Measurements from ENCODE around the gene PAPOLB.

Gene PAPOLB

GRCh38 chr7:4878336-4879335 lies 16.8 kb upstream of the PAPOLB start:
- no peak for DNase-seq (ENCODE audit: low read depth in 2 of 2)

DNA sequence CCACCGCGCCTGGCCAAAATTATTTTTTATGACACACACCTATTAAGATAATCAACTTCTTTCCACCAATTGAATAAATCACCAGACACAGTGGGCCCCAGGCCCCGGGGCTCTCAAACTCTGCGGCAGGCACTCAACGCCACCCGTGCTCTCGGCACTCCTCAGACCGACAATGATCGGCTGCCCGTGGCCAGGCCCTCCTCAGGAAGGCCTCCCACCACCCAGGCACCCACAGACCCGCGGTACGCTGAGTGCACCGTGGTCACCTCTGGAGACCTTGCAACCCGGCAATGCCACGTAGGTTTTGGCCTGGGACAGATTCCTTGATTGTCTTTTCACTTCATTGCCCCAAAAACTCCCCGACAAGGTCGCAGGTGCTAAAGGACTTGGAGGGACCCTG lies 14.8 kb upstream of the PAPOLB start:
- no peak for DNase-seq (ENCODE audit: low read depth in 2 of 2)

GRCh38 chr7:4875391-4875790 lies 13.6 kb upstream of the PAPOLB start:
- no peak for DNase-seq (ENCODE audit: low read depth in 2 of 2)

- no peak for DNase-seq (ENCODE audit: low read depth in 2 of 2)
Observed at GRCh38 chr7:4873071-4873944, 11.5 kb upstream of the PAPOLB start.

DNA sequence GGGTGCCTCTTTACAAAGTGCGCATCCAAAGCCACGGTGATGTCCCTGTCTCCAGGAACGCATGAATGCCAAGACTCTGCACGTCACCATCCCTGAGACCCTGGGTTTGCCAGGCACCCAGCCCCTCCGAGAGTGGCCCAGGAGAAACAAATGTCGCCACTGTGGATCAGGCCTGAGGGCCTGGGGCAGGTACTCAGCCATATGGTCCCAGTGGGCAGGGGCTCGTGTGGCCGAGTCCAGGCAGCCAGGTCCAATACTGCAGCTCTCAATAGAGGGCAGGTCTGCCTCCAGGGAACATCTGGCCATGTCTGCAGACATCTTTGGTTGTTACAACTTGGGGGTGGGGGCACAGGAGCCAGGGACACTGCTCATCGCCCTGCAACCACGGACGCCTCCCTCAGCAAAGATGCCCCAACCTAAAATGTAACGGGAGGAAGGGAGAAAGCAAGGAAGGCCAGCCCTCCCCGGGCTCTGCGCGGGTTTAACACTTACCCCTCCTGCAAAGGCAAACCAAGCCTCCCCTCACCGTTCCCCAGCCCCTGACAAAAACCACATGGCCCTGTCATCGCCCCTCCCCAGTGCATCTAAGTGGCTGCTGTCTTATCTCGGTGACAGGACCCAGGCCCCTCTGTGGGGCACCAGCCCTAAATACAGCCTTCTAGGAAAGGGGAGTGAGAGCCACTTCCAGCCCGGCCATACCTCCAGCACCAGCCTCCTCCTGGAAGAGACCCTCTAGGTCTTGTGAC lies 10.3 kb upstream of the PAPOLB start:
- no peak for DNase-seq (ENCODE audit: low read depth in 2 of 2)

DNA sequence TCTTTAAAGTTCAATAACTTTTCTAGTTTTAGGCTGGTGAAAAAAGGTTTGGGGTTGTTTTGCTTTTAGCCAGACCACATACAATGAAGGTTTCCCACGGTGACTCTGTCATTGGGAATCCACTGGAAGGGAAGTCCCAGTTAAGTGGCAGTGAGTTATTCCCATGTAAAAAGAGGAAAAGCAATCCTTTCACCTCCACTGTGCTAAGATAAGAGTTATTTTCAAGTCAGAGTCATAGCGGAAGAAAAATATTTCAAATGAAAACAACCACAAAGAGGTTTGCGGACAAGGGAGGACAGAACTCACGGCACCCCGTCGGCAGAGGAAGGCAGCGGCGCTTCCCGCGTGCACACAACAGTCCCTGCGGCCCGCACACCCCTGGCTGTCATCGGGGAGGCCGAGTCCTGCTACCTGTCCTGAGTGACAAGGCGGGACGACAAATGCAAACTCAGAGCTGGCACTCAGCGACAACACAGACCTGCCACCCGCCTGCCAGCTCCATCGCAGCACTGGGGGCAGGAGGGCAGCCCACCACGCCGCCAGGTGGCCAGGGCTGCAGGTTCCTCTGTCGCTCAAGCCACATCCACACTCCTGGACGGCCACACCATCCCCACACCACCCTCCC lies 9.3 kb upstream of the PAPOLB start:
- DNase-seq (ENCODE audit: low read depth in 2 of 2), result no peak

DNA sequence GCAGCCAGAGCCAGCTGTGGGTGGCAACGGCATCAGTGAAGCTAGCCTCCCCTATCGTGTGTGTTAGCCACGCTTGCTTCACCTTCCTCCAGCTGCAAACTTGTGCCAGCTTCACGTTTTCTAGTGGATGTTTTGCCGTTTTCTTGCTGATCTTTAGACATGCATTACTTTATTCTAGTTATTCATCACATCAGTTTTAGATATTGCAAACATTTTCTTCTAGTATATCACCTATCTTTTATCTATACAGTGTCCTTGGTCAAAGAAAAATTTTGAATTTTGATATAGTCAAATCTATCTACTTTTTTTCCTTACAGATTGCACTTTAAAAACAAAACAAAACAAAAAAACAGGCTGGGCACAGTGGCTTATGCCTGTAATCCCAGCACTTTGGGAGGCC lies 6.7 kb upstream of the PAPOLB start:
- no peak for DNase-seq (ENCODE audit: low read depth in 2 of 2)

GRCh38 chr7:4866528-4867496 lies 5.0 kb upstream of the PAPOLB start:
- DNase-seq (ENCODE audit: low read depth in 2 of 2), result no peak

GRCh38 chr7:4862156-4862555 lies 326 bp upstream of the PAPOLB start:
- no peak for DNase-seq (ENCODE audit: low read depth in 2 of 2)

DNA sequence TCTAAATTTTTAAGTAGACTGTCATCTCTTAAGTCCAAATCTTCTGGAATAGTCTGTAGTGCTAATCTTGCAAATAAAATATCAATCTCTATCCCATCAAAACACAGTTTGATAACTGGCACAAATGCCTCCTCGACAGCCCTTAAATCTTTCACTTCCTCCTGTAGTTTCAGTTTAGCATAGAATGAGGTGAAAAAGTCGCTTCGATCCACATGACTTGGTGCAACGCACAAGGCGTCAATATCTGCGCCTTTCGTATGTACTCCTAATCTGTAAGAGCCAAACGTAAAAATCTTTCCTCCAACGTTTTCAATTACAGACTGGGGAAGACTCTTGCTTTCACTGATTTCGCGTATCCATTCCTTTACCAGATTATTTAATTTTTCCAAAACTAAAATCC lies 603 bp downstream of the PAPOLB start:
- no peak for DNase-seq (ENCODE audit: low read depth in 2 of 2)

DNA sequence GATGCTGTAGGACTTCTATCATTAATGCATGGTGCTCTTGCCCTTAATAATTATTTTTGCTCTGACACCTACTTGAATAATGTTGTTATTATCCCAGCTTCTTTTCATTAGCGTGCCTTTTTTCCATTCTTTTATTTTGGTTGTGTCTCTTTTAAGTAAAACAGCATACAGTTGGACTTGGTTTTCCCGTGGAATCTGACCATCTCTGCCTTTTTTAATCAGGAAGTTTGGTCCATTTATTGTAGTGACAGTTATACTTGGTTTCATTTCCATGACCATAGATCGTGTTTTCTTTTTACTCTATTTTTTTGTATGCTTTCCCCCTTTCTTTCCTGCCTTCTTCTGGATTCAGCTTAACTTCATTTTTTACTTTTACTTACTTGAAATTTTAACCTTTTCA lies 4.6 kb downstream of the PAPOLB start:
- no peak for DNase-seq (ENCODE audit: low read depth in 2 of 2)

GRCh38 chr7:4856336-4857057 lies 5.3 kb downstream of the PAPOLB start:
- no peak for DNase-seq (ENCODE audit: low read depth in 2 of 2)

GRCh38 chr7:4854916-4855315 lies 6.9 kb downstream of the PAPOLB start:
- no peak for DNase-seq (ENCODE audit: low read depth in 2 of 2)

- DNase-seq (ENCODE audit: low read depth in 2 of 2), result no peak
Observed at GRCh38 chr7:4851459-4852422, 10.1 kb downstream of the PAPOLB start.

GRCh38 chr7:4850262-4850795 lies 11.5 kb downstream of the PAPOLB start:
- DNase-seq (ENCODE audit: low read depth in 2 of 2), result no peak

- no peak for DNase-seq (ENCODE audit: low read depth in 2 of 2)
Observed at GRCh38 chr7:4849390-4849789, 12.4 kb downstream of the PAPOLB start.

GRCh38 chr7:4845740-4846142 lies 16.1 kb downstream of the PAPOLB start:
- DNase-seq (ENCODE audit: low read depth in 2 of 2), result no peak
